ENCODE results near the gene SEC22B. TPM values are rescaled to one million over a fixed set of nuclear protein-coding genes. Genes with fewer than 3 reads are reported as not detected.
"Not testable (repeated sequence)": the region's sequence is repeated elsewhere in the genome, so short reads cannot be mapped to it uniquely, and the experiment has no call there.

Gene SEC22B
- total RNA-seq: 95.2 and 118 TPM in 2 replicates

DNA sequence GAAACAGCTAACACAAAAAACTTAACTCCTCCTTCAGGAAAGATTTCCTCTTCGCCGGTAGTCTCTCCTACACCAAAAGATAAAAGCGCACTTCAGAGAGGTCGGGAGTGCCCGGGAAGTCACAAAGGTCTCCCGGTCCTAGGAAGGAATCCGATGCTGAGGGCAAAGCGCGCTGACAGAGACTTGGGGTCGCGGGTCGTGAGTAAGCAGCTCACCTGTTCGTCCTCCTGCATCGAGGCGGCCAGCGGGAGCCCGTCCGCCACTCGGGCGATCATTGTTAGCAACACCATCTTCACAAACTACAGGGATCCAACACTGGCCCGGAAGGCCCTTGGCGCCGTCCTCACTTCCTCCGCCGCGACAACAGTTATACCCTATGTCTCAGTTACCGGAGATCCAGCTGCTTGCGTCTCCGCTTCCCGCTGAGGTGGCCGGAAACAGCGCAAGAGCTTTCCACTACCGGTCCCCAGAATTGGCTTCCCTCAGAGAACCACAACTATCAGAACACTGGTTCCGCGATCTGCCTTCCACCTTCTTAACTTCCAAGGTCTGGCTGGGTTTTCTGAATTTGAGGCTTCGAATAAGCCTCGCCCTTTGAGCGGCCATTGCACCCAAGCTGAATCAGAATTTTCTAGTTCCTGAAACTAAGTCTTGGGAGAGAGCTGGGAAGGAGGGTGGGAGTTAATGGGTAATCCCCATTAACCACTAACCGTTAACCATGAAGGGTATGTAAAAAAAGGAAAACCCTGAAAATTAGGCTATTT, at the start of gene SEC22B:
Gene SEC22B (minus strand): TSS at position 429 of the 764 bp plus-strand sequence. CDS start 139 bp downstream, at position 290.
- Histone ChIP-seq H4K20me1 (ENCODE audit: insufficient read depth, low read length) (no peaks in the 10 kb centered on the region), H3K4me2 (ENCODE audit: insufficient read depth, low read length) (peak within 1 kb of the TSS; percentile 79), H3K9me3 (ENCODE audit: low read depth, low read length) (no peaks in the 10 kb centered on the region), H3K79me2 (ENCODE audit: insufficient read depth, low read length) (peaks cover 35% of the 10 kb centered on the region), H3K27ac (ENCODE audit: low read depth, low read length) (peak within 1 kb of the TSS; percentile 99), H3K4me1 (ENCODE audit: insufficient read depth, low read length) (peaks cover 25% of the 10 kb centered on the region), H3K27me3 (ENCODE audit: insufficient read depth, low read length) (no peaks in the 10 kb centered on the region), H3K36me3 (ENCODE audit: insufficient read depth, low read length) (no peaks in the 10 kb centered on the region), H2AFZ (ENCODE audit: low read length) (peak within 1 kb of the TSS; percentile 89), H3K4me3 (ENCODE audit: insufficient read depth, low read length) (peak within 1 kb of the TSS; percentile 92)
- TF ChIP-seq, protein P1, sequence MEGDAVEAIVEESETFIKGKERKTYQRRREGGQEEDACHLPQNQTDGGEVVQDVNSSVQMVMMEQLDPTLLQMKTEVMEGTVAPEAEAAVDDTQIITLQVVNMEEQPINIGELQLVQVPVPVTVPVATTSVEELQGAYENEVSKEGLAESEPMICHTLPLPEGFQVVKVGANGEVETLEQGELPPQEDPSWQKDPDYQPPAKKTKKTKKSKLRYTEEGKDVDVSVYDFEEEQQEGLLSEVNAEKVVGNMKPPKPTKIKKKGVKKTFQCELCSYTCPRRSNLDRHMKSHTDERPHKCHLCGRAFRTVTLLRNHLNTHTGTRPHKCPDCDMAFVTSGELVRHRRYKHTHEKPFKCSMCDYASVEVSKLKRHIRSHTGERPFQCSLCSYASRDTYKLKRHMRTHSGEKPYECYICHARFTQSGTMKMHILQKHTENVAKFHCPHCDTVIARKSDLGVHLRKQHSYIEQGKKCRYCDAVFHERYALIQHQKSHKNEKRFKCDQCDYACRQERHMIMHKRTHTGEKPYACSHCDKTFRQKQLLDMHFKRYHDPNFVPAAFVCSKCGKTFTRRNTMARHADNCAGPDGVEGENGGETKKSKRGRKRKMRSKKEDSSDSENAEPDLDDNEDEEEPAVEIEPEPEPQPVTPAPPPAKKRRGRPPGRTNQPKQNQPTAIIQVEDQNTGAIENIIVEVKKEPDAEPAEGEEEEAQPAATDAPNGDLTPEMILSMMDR (IDR thresholded peaks at IDR 0.05; ENCODE audit: extremely low read depth, low read depth, low read length): no peak
- peak; percentile 86 for DNase-seq (ENCODE audit: insufficient read length, low spot score, missing footprints)

DNA sequence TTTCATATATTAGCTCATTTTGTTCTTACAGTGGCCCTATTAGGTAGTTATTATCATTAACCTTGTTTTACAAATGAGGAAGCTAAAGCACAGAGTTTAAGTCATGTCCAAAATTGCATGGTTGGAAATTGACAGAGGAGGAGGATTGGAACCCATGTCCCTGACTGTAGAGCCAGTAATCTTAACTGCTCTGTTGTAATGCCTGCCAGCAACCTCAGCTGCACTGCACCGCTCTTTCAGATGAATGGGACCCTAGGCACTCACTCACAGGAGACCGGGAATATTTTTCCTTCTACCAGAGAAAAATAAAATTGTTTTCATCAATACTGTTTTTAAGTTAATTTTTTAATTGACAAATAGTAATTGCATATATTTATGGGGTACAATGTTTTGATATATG, 41.6 kb upstream of the SEC22B start:
- not testable (repeated sequence) for H3K36me3 ChIP-seq (ENCODE audit: insufficient read depth, low read length); H2AFZ ChIP-seq (ENCODE audit: low read length); H3K27ac ChIP-seq (ENCODE audit: low read depth, low read length); H3K9me3 ChIP-seq (ENCODE audit: low read depth, low read length); DNase-seq (ENCODE audit: insufficient read length, low spot score, missing footprints); H3K27me3 ChIP-seq (ENCODE audit: insufficient read depth, low read length); H3K79me2 ChIP-seq (ENCODE audit: insufficient read depth, low read length); H3K4me3 ChIP-seq (ENCODE audit: insufficient read depth, low read length); H4K20me1 ChIP-seq (ENCODE audit: insufficient read depth, low read length); H3K4me2 ChIP-seq (ENCODE audit: insufficient read depth, low read length); H3K4me1 ChIP-seq (ENCODE audit: insufficient read depth, low read length)

DNA sequence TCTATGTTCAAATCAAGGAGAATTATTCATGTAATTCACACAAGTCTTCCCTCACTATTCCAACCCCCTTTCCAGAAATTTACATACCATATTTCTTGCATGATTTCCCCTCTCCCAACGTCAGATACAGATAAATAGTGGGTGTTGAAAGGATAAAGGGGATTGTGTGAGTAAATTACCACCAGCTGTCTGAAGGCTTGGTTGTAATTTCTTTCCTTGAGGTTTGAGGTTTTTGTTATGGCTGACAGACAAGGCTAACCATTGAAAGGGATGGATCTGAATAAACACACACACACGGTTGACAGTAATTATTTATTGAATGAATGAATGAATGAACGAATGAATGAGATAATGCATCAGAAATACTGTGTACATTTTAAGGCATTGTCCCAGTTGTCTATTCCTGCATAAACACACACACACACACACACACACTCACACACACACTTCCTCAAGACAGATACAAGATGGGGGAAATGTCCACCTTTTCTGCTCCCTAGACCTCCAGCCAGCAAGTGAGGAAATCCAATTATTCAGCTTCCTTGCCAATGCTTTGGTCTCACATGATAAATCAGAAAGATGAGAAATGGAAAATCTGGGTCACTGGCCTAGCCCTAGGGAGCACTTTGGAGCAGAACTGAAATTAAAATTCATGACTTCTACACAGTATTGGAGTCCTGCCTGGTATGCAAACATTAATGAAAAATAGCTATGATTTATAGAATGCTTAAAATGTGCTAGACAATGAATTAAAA, 41.0 kb upstream of the SEC22B start:
- H3K4me2 ChIP-seq (ENCODE audit: insufficient read depth, low read length); DNase-seq (ENCODE audit: insufficient read length, low spot score, missing footprints); H3K79me2 ChIP-seq (ENCODE audit: insufficient read depth, low read length); H3K36me3 ChIP-seq (ENCODE audit: insufficient read depth, low read length); H3K9me3 ChIP-seq (ENCODE audit: low read depth, low read length); H3K27ac ChIP-seq (ENCODE audit: low read depth, low read length); H3K27me3 ChIP-seq (ENCODE audit: insufficient read depth, low read length); H2AFZ ChIP-seq (ENCODE audit: low read length); H3K4me1 ChIP-seq (ENCODE audit: insufficient read depth, low read length); H3K4me3 ChIP-seq (ENCODE audit: insufficient read depth, low read length); H4K20me1 ChIP-seq (ENCODE audit: insufficient read depth, low read length): not testable (repeated sequence)

DNA sequence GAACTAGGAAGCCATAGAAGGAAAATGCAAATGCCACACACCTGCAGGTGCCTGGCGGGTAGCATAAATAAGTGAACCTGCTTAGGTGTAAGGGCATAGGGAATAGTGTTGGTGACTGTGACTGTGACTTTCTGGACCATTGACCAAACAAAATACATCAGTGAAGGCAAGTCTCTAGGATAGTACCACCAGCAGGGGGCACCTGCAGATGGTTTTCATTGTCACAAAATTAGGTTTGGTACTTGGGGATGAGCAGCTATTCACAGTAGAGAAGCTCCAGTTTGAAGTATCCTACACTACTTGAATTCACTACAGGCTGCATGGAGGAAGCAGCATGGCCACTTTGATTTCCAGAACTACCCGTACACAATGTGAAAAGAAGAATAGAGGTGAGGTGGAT, 37.3 kb upstream of the SEC22B start:
- not testable (repeated sequence) for H3K4me2 ChIP-seq (ENCODE audit: insufficient read depth, low read length); H3K4me3 ChIP-seq (ENCODE audit: insufficient read depth, low read length); H3K4me1 ChIP-seq (ENCODE audit: insufficient read depth, low read length); DNase-seq (ENCODE audit: insufficient read length, low spot score, missing footprints); H3K27me3 ChIP-seq (ENCODE audit: insufficient read depth, low read length); H2AFZ ChIP-seq (ENCODE audit: low read length); H3K9me3 ChIP-seq (ENCODE audit: low read depth, low read length); H3K79me2 ChIP-seq (ENCODE audit: insufficient read depth, low read length); H3K36me3 ChIP-seq (ENCODE audit: insufficient read depth, low read length); H4K20me1 ChIP-seq (ENCODE audit: insufficient read depth, low read length); H3K27ac ChIP-seq (ENCODE audit: low read depth, low read length)

DNA sequence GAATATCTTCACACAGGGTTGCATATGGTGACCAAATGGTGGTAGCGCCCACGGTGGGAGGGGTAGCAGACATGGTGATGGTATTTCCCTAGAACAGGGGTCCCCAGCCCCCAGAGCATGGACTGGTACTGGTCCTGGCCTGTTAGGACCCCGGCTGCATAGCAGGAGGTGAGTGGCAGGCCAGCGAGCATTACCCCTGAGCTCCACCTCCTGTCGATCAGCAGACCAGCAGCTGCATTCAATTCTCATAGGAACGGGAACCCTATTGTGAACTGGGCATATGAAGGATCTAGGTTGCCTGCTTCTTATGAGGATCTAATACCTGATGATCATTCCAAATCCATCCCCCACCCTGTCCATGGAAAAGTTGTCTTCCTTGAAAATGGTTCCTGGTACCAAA, 34.4 kb upstream of the SEC22B start:
- not testable (repeated sequence) for DNase-seq (ENCODE audit: insufficient read length, low spot score, missing footprints); H3K4me3 ChIP-seq (ENCODE audit: insufficient read depth, low read length); H3K4me2 ChIP-seq (ENCODE audit: insufficient read depth, low read length); H3K27ac ChIP-seq (ENCODE audit: low read depth, low read length); H3K9me3 ChIP-seq (ENCODE audit: low read depth, low read length); H3K79me2 ChIP-seq (ENCODE audit: insufficient read depth, low read length); H3K27me3 ChIP-seq (ENCODE audit: insufficient read depth, low read length); H2AFZ ChIP-seq (ENCODE audit: low read length); H3K4me1 ChIP-seq (ENCODE audit: insufficient read depth, low read length); H4K20me1 ChIP-seq (ENCODE audit: insufficient read depth, low read length); H3K36me3 ChIP-seq (ENCODE audit: insufficient read depth, low read length)

DNA sequence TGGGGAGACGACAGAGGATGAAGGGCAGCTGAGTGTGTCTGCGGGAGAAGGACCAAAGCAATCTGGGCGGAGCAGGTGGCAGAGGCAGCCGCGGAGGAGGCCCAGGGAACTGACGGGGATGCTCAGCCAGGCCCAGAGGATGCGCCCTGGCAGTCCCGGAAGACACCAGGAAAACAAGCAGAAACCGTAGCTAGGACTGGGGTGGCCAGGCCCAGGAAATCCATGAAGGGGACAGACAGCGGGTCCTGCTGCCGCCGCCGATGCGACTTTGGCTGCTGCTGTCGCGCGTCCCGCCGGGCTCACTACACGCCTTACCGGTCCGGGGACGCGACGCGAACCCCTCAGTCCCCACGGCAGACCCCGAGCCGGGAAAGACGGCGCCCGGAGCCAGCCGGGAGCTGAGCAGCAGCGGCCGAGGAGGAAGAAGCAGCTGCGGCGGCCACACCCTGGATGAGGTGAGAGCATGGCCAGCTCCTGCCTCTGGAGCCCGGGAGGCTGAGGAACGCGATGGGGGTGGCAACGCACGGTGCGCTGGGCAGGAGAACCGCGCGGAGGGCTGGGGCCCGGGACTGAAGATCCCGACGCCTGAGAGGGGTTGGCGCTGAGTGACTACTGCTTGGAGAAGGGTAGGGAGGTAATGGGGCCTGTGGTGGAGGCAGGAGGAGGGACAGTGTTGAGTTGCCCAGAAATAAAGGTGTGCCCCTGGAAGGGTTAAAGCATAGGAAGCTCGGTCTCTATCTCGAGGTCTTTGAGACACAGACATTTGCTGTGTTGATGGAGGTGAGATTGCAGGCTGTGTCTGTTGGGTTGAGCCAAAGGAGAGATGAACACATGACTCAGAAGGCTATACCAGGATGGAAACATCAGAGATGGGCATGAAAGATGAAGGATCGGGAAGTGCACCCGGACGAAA, 20.8 kb upstream of the SEC22B start:
- H3K27ac ChIP-seq (ENCODE audit: low read depth, low read length); H3K4me1 ChIP-seq (ENCODE audit: insufficient read depth, low read length); H3K27me3 ChIP-seq (ENCODE audit: insufficient read depth, low read length); H3K9me3 ChIP-seq (ENCODE audit: low read depth, low read length); H3K36me3 ChIP-seq (ENCODE audit: insufficient read depth, low read length); DNase-seq (ENCODE audit: insufficient read length, low spot score, missing footprints); H4K20me1 ChIP-seq (ENCODE audit: insufficient read depth, low read length); H3K79me2 ChIP-seq (ENCODE audit: insufficient read depth, low read length): not testable (repeated sequence)
- H3K4me3 ChIP-seq (ENCODE audit: insufficient read depth, low read length): peak overlapping the region; percentile 67
- peak overlapping the region; percentile 82 for H2AFZ ChIP-seq (ENCODE audit: low read length)
- peak overlapping the region; percentile 72 for H3K4me2 ChIP-seq (ENCODE audit: insufficient read depth, low read length)

DNA sequence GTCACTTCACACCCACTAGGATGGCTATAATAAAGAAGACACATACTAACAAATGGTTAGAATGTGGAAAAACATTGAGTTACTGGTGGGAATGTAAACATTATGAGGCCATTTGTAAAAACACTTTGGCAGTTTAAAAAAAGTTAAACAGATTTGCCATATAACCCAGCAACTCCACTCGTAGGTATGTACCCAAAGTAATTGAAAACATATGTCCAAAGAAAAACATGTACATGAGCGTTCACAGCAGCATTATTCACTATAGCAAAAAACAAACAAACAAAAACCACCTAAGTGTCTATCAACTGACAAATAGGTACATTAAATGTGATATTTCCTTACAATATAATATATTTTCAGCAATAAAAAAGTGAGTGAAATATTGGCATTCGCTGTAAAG, 12.3 kb upstream of the SEC22B start:
- H3K27me3 ChIP-seq (ENCODE audit: insufficient read depth, low read length); H3K79me2 ChIP-seq (ENCODE audit: insufficient read depth, low read length); H3K4me1 ChIP-seq (ENCODE audit: insufficient read depth, low read length); H3K27ac ChIP-seq (ENCODE audit: low read depth, low read length); H3K9me3 ChIP-seq (ENCODE audit: low read depth, low read length); H4K20me1 ChIP-seq (ENCODE audit: insufficient read depth, low read length); H3K4me2 ChIP-seq (ENCODE audit: insufficient read depth, low read length); H3K36me3 ChIP-seq (ENCODE audit: insufficient read depth, low read length); H3K4me3 ChIP-seq (ENCODE audit: insufficient read depth, low read length); DNase-seq (ENCODE audit: insufficient read length, low spot score, missing footprints); H2AFZ ChIP-seq (ENCODE audit: low read length): not testable (repeated sequence)

Measured in osteoblast (primary cell).